PC-3 (cell line): ENCODE measurements around the gene ZNF789. TPM values are rescaled to one million over a fixed set of nuclear protein-coding genes. Genes with fewer than 3 reads are reported as not detected.

ENCODE experiments used
- ATAC-seq: fragments of 200-7000 bp; cut with Tn5 transposase; 2 replicates; pipeline ENCODE4 v1.9.1; 2020; ENCODE audit warnings: mild to moderate bottlenecking, moderate library complexity
- BruUV-seq: library from RNA; stranded (reverse); fragments of 400-500 nt; replicated peaks from 2 replicates; lab custom pipeline; 2021; lab: Mats Ljungman, UMichigan
- CTCF ChIA-PET: fragments of 300-600 bp; sonication (Branson Sonifier 250); formaldehyde crosslinking; loops from one replicate; lab custom pipeline; 2022; ENCODE audit warnings: antibody characterized with exemption; lab: Charles Lee
- POLR2A ChIA-PET: fragments of 300-600 bp; sonication (Branson Sonifier 250); formaldehyde crosslinking; loops from one replicate; lab custom pipeline; 2022; ENCODE audit warnings: antibody characterized with exemption; ENCODE audit not compliant: unreplicated experiment; lab: Charles Lee
- DNase-seq: peaks from one replicate; pipeline ENCODE4 v3.0.0-alpha.2; 2015
- H2AFZ ChIP-seq: fragments of 300-600 bp; sonication (generic); 2 replicates; pipeline ENCODE4 v1.6.0; 2016; ENCODE audit warnings: antibody characterized with exemption, low read length
- H3F3A ChIP-seq: fragments of 300-600 bp; sonication (generic); one replicate; pipeline ENCODE4 v1.6.0; 2017; ENCODE audit warnings: antibody characterized with exemption, low read length, control low read depth, mild to moderate bottlenecking; ENCODE audit not compliant: unreplicated experiment
- H3K27ac ChIP-seq: fragments of 300-600 bp; sonication (generic); 2 replicates; pipeline ENCODE4 v1.5.1; 2016; ENCODE audit warnings: mild to moderate bottlenecking, low read length
- H3K27me3 ChIP-seq: fragments of 300-600 bp; sonication (generic); 2 replicates; pipeline ENCODE4 v1.6.1; 2016; ENCODE audit warnings: low read length, mixed read lengths
- H3K36me3 ChIP-seq: fragments of 300-600 bp; sonication (generic); 2 replicates; pipeline ENCODE4 v1.6.1; 2016; ENCODE audit warnings: low read depth, mixed run types, low read length, mixed read lengths
- H3K4me1 ChIP-seq: fragments of 300-600 bp; sonication (generic); 2 replicates; pipeline ENCODE4 v1.5.1; 2016; ENCODE audit warnings: low read length; ENCODE audit not compliant: insufficient read depth
- H3K4me2 ChIP-seq: fragments of 300-600 bp; sonication (generic); 2 replicates; pipeline ENCODE4 v1.6.0; 2016; ENCODE audit warnings: low read length
- H3K4me3 ChIP-seq: fragments of 300-600 bp; sonication (generic); 2 replicates; pipeline ENCODE4 v1.5.1; 2016; ENCODE audit warnings: mild to moderate bottlenecking, low read length, mixed read lengths
- H3K79me2 ChIP-seq: fragments of 300-600 bp; sonication (generic); 2 replicates; pipeline ENCODE4 v1.6.1; 2017; ENCODE audit warnings: low read length, mixed read lengths
- H3K9ac ChIP-seq: fragments of 300-600 bp; sonication (generic); 2 replicates; pipeline ENCODE4 v1.6.0; 2016; ENCODE audit warnings: mild to moderate bottlenecking, low read length
- H3K9me2 ChIP-seq: fragments of 300-600 bp; sonication (generic); replicated peaks from 2 replicates; pipeline ENCODE4 v1.6.1; 2016; ENCODE audit warnings: mixed run types, low read length, mixed read lengths
- H3K9me3 ChIP-seq: fragments of 300-600 bp; sonication (generic); 2 replicates; pipeline ENCODE4 v1.6.1; 2016; ENCODE audit warnings: low read length, mixed read lengths
- H4K20me1 ChIP-seq: fragments of 300-600 bp; sonication (generic); 2 replicates; pipeline ENCODE4 v1.6.1; 2016; ENCODE audit warnings: low read length, mixed read lengths
- CTCF ChIP-seq: fragments of 300-600 bp; sonication (generic); conservative IDR thresholded peaks from 2 replicates; pipeline ENCODE4 v1.5.1; 2017; ENCODE audit warnings: antibody characterized with exemption, low read depth, mild to moderate bottlenecking, low read length
- EZH2 ChIP-seq: fragments of 300-600 bp; sonication (generic); IDR thresholded peaks from one replicate; pipeline ENCODE4 v1.6.1; 2017; ENCODE audit warnings: antibody characterized with exemption, mild to moderate bottlenecking, low read length; ENCODE audit not compliant: unreplicated experiment
- EZH2phosphoT487 ChIP-seq: fragments of 300-600 bp; sonication (generic); IDR thresholded peaks from 2 replicates; pipeline ENCODE4 v1.6.1; 2018; ENCODE audit warnings: mild to moderate bottlenecking, antibody characterized with exemption, low read length, borderline replicate concordance
- intact Hi-C: fragments of 100-400 bp; cut with micrococcal nuclease; formaldehyde crosslinking; loops from 2 replicates; pipeline ENCODE4 v1.9.0; 2023
- total RNA-seq: library from RNA; depleted of rRNA; stranded (reverse); fragments of >200 nt; gene quantifications from 2 replicates; pipeline ENCODE4 v1.2.3, GENCODE V29; 2014

The ZNF789 gene
- total RNA-seq, 1 experiment from 2014 or later, result 8.3 TPM

DNA sequence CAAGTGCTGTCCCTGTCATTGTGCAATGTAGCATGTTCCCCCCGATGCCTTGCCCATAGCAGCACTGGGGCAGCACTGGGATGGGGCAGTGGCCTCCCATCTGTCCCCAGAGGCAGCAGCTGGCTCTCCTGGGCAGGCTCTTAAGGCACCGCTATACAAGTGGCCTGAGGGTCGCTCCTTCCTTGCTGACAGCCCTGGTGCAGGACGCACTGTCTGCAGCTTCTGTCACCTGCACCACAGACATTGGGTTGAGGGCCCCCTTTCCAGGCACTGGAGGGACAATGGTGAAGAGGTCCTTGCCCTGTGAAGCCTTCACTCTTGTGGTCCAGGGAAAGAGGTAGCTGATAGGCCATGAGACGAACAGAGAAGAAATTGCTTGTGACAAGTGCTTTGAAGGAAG, 23.4 kb upstream of the ZNF789 start:
- no TSS peak for BruUV-seq
- H3K27ac ChIP-seq, result no peak overlapping the region
- H3K4me3 ChIP-seq, result no peak overlapping the region
- no peak overlapping the region for H3K4me2 ChIP-seq
- peaks cover 30% of the 10 kb centered on the region for H3K36me3 ChIP-seq
- ATAC-seq (no peak), DNase-seq (no peak)
- ChIA-PET POLR2A (no interaction called here), CTCF (no interaction called here)
- H3K9me2 ChIP-seq, result no peaks in the 10 kb centered on the region
- H3K4me1 ChIP-seq, result no peaks in the 10 kb centered on the region
- H2AFZ ChIP-seq, result no peak overlapping the region
- H4K20me1 ChIP-seq, result no peaks in the 10 kb centered on the region
- no peak overlapping the region for H3K9ac ChIP-seq
- TF ChIP-seq CTCF, result no peak
- no peaks in the 10 kb centered on the region for H3F3A ChIP-seq
- intact Hi-C loops, result no loop called here
- H3K79me2 ChIP-seq, result no peaks in the 10 kb centered on the region
- no peaks in the 10 kb centered on the region for H3K27me3 ChIP-seq
- no peaks in the 10 kb centered on the region for H3K9me3 ChIP-seq

GRCh38 chr7:99451936-99452335, 20.8 kb upstream of the ZNF789 start:
- intact Hi-C loops, result no loop called here
- Histone ChIP-seq H3K4me1 (no peaks in the 10 kb centered on the region), H3K27ac (no peak overlapping the region), H3K27me3 (no peaks in the 10 kb centered on the region), H4K20me1 (no peaks in the 10 kb centered on the region), H3K9ac (no peak overlapping the region), H3K9me3 (no peaks in the 10 kb centered on the region), H3K4me3 (no peak overlapping the region), H3K79me2 (no peaks in the 10 kb centered on the region), H3K4me2 (no peak overlapping the region), H2AFZ (no peak overlapping the region), H3F3A (peaks cover 3% of the 10 kb centered on the region), H3K36me3 (peaks cover 25% of the 10 kb centered on the region), H3K9me2 (no peaks in the 10 kb centered on the region)
- ATAC-seq, result no peak
- CTCF ChIA-PET, result no interaction called here
- POLR2A ChIA-PET, result no interaction called here
- no peak for DNase-seq
- TF ChIP-seq EZH2phosphoT487, result no peak
- no peak for TF ChIP-seq EZH2
- TF ChIP-seq CTCF, result no peak
- BruUV-seq, result no TSS peak

DNA sequence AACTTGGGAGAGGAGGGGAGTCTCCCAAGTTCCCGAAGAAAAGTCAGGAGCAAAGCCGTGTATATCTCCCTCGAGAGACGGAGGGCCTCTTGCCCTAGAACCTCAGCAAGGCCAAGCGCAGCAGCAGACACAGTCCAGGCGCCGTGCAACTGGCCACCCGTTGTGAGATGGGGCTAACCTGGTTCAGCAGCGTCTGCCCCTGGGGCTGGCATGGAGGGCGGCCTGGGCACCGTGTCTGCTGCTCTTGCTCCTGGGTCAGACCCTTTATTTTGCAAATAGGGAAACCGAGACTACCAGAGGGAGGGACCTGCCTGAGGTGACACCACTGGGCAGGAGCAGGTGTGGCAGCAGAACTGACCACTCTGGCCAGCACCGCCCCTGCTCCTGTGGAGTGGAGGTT, 20.1 kb upstream of the ZNF789 start:
- Histone ChIP-seq H3K36me3 (peaks cover 27% of the 10 kb centered on the region), H2AFZ (no peak overlapping the region), H3K4me3 (no peak overlapping the region), H3K9me2 (no peaks in the 10 kb centered on the region), H3K79me2 (no peaks in the 10 kb centered on the region), H3F3A (peaks cover 6% of the 10 kb centered on the region), H3K9ac (no peak overlapping the region), H3K27me3 (no peaks in the 10 kb centered on the region), H3K27ac (no peak overlapping the region), H3K4me1 (no peaks in the 10 kb centered on the region), H4K20me1 (peaks cover under 1% of the 10 kb centered on the region; the same call in 1 of the 2 replicates), H3K4me2 (no peak overlapping the region), H3K9me3 (no peaks in the 10 kb centered on the region)
- BruUV-seq, result no TSS peak
- no peak for TF ChIP-seq EZH2
- DNase-seq (no peak), ATAC-seq (no peak)
- CTCF ChIA-PET, result no interaction called here
- intact Hi-C loops, result no loop called here
- POLR2A ChIA-PET, result no interaction called here
